Measurements from ENCODE around the gene CMC2.

Gene CMC2

DNA sequence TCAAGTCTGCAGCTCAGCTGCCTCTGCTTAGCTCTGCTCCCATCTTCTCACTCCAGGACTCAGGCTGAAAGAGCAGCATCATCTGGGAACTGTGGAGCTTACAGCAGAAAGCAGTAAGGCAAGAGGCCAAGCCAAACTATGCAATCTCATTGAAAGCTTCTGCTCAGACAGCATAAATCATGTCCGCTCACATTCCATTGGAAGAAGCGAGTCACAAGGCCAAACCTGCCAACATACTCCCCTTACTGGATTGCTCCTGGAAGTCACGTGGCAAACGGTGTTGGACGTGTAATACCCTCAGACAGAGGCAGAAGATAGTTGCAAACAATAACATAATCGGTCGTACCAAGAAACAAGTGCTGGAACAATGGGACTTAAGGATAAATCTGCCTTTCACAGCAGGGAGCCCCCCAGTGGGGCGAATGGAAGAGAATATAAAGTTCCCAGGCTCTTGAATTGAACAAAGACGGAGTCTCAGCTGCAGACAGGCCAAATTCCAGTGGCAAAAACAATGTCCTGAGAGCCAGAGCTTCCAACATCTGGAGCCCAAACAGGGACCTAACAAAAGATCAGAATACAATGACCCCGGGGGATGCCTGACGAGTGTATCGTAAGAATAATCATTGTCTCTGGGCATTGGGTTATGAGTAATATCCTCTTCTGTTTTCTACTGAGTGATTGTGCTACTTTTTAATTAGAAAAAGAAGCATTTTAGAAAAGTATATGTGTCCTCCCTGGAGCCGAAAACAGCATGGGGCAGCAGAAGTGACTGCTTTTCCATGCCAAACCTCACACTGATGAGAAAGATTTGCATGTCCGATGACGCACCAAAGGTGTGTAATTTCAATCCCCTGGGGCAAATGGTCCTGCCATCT, 68.4 kb downstream of the CMC2 start:
- peak; percentile 78 for DNase-seq (ENCODE audit: low read depth)
- TF ChIP-seq, protein P1, sequence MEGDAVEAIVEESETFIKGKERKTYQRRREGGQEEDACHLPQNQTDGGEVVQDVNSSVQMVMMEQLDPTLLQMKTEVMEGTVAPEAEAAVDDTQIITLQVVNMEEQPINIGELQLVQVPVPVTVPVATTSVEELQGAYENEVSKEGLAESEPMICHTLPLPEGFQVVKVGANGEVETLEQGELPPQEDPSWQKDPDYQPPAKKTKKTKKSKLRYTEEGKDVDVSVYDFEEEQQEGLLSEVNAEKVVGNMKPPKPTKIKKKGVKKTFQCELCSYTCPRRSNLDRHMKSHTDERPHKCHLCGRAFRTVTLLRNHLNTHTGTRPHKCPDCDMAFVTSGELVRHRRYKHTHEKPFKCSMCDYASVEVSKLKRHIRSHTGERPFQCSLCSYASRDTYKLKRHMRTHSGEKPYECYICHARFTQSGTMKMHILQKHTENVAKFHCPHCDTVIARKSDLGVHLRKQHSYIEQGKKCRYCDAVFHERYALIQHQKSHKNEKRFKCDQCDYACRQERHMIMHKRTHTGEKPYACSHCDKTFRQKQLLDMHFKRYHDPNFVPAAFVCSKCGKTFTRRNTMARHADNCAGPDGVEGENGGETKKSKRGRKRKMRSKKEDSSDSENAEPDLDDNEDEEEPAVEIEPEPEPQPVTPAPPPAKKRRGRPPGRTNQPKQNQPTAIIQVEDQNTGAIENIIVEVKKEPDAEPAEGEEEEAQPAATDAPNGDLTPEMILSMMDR (IDR thresholded peaks at IDR 0.05; ENCODE audit: insufficient read depth, low read depth, low read length, missing control alignments): no peak
- no peak overlapping the region for H3K4me3 ChIP-seq (ENCODE audit: low read length)

DNA sequence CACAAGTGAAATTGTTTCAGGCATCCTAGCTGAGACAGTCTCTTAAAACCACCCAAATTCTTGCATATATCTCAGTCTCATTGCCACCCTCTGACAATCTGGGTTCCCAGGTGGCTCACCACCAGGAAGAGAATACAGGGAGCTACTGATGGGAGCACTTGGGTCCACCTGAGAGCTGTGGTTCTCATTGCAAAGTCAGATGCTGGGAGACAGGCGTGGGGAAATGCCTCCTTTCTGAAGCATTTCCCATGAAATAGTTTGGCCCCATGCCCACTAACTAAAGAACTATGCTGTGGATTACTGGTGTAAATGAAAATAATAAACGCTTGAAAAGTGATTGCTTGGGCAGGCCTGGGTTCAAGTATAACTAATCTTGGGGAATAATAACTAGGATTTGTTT, 70.3 kb downstream of the CMC2 start:
- H3K4me3 ChIP-seq (ENCODE audit: low read length): no peak overlapping the region
- DNase-seq (ENCODE audit: low read depth): peak; percentile 64
- TF ChIP-seq, protein P1 (IDR thresholded peaks at IDR 0.05; ENCODE audit: insufficient read depth, low read depth, low read length, missing control alignments): no peak

DNA sequence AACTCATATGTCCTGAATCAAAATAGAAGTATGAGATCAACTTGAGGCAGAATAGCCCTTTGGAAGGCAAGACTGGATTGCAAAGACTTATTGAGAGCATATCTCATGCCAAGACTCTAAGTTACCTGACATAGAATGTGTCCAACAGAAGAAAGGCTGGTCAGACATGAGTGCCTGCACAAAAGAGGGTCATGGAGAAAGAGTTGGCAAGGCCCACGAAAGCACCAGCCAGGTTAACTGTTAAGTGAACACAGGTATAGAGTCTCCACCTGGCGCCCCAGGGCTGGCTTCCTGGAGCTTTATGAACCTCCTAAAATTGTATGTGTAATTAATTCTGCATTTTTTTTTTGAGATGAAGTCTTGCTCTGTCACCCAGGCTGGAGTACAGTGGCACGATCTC, 71.0 kb downstream of the CMC2 start:
- TF ChIP-seq, protein P1 (IDR thresholded peaks at IDR 0.05; ENCODE audit: insufficient read depth, low read depth, low read length, missing control alignments): no peak
- no peak overlapping the region for H3K4me3 ChIP-seq (ENCODE audit: low read length)
- DNase-seq (ENCODE audit: low read depth): no peak

DNA sequence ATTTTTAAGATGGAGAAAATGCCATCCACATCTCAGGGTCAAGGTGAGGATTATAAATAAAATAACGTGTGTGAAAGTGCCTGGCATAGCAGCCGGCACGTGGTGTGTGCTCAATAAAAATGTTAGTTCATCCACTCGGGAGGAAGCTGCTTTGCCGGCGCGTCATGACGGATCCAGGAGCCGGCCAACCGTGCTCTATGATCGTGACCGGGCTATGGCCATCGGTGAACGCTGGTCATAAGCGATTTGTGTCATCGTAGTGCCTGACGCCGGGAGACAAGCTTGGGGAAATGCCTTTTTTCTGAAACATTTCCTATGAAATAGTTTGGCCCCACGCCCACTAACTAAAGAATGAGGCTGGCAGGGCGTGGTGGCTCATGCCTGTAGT, 74.0 kb downstream of the CMC2 start:
- peak; percentile 91 for DNase-seq (ENCODE audit: low read depth)
- TF ChIP-seq, protein P1 (IDR thresholded peaks at IDR 0.05; ENCODE audit: insufficient read depth, low read depth, low read length, missing control alignments): no peak
- H3K4me3 ChIP-seq (ENCODE audit: low read length): peak overlapping the region; percentile 30

DNA sequence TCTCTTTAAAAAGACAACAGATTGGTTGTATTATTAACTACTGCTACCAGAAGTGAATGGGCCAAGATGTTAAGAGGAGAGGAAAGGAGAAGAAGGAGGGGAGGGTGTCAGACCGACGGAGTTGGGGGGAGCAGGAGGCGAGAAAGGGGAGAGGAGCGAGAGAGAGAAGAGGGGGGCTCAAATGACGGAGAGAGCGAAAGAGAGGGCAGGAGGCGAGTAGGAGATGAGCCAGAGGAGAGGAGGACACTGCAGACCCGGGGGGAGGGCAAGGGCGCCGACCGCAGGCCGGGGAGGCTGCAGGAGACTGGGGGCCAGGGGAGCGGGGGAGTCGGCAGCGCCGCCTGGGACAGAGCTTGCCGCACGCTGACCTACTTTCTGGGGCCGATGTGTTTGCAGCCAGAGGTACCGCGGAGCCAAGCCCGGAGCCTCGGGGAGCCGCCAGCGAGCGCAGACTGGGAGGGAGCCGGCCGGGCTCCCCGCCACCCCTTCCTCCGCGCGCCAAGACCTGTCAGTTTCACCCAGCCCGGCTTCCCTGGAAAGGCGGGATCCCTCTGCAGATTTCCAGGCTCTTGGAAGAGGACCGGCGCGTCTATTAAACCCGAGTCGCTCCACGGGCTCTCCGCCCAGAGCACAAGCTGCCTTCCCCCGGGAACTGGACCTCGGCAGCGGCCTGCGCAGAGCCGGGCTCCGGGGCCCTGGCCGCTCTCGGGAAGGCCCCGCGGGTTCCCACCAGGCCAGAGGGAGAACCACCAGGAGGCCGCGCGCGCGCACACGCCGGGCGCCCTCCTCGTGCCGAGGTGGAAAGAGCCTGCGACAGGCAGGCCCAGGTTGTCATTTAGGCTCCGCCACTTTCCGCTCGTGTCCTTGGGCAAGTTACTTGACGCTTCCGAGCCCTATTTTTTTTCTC, 74.6 kb downstream of the CMC2 start:
- DNase-seq (ENCODE audit: low read depth): peak; percentile 39
- TF ChIP-seq, protein P1 (IDR thresholded peaks at IDR 0.05; ENCODE audit: insufficient read depth, low read depth, low read length, missing control alignments): no peak
- peak overlapping the region; percentile 30 for H3K4me3 ChIP-seq (ENCODE audit: low read length)

DNA sequence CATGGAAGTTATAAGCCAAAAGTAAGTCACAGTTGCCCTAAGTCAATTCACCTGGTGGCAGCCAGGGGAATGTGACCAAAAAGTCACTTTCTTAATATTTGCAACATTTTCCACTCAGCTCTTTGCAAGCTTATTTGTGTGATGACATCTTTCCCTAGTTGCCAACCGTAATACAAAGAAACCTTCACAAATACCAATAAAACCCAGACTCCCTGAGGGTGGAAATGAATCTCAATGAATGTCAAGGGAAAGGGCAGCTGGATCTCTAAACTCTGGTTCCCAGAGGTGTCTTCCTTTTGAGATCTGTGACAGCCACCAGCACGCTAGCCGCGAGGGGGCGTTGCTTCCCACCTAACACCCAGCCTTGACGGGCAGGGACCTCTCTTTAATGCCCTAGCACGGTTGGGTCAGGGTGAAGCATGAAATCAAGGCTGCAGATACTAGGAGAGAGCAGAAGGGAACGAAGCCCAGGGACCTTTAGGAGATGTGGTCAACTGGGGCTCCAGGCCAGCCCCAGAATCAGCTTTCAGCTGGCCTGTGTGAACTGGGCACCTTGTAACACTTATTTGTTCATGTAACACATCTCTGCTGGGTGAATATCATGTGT, 82.2 kb downstream of the CMC2 start:
- no peak overlapping the region for H3K4me3 ChIP-seq (ENCODE audit: low read length)
- TF ChIP-seq, protein P1 (IDR thresholded peaks at IDR 0.05; ENCODE audit: insufficient read depth, low read depth, low read length, missing control alignments): peak; percentile 57
- DNase-seq (ENCODE audit: low read depth): peak; percentile 73
